ENCODE results near the gene OLFML2B.

Gene OLFML2B

DNA sequence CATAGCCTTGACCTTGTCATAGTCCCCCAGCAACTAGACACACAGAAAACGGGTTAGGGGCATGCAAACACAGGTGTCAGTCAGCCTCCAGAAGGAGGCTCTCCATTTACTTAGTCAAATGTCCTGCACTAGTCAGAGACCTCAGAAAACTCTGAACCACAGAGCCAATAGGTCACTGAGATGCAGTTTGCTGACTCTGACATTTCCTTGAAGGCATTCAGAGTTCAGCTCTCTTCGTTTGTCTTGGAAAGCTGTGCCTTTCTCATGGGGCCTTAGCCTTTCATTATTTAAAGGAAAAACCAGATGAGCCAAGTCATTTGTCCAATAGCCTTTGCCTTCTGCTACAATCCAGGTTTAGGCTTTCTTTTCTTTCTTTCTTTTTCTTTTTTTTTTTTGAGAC is 3.5 kb downstream of the OLFML2B start:
- H3K9me3 ChIP-seq (ENCODE audit: insufficient read depth, low read depth, low read length) = no peaks in the 10 kb centered on the region
- no peaks in the 10 kb centered on the region for H4K20me1 ChIP-seq (ENCODE audit: insufficient read depth, low read length, poor library complexity, severe bottlenecking)
- H3F3A ChIP-seq (ENCODE audit: low read depth) = no peaks in the 10 kb centered on the region
- H3K36me3 ChIP-seq (ENCODE audit: insufficient read depth, low read length) = no peaks in the 10 kb centered on the region
- no peaks in the 10 kb centered on the region for H3K4me1 ChIP-seq (ENCODE audit: insufficient read depth, low read length, poor library complexity, severe bottlenecking)
- H3K9ac ChIP-seq (ENCODE audit: low read depth, low read length, poor library complexity, severe bottlenecking) = no peak overlapping the region
- no peak overlapping the region for H3K4me3 ChIP-seq (ENCODE audit: low read length, poor library complexity, severe bottlenecking)
- no peaks in the 10 kb centered on the region for H3K27me3 ChIP-seq (ENCODE audit: insufficient read depth, low read length, poor library complexity, severe bottlenecking)
- no peak overlapping the region for H3K4me2 ChIP-seq (ENCODE audit: low read depth, low read length, poor library complexity, severe bottlenecking)
- TF ChIP-seq EZH2phosphoT487 (IDR thresholded peaks at IDR 0.05; ENCODE audit: borderline replicate concordance) = no peak
- TF ChIP-seq, protein P1, sequence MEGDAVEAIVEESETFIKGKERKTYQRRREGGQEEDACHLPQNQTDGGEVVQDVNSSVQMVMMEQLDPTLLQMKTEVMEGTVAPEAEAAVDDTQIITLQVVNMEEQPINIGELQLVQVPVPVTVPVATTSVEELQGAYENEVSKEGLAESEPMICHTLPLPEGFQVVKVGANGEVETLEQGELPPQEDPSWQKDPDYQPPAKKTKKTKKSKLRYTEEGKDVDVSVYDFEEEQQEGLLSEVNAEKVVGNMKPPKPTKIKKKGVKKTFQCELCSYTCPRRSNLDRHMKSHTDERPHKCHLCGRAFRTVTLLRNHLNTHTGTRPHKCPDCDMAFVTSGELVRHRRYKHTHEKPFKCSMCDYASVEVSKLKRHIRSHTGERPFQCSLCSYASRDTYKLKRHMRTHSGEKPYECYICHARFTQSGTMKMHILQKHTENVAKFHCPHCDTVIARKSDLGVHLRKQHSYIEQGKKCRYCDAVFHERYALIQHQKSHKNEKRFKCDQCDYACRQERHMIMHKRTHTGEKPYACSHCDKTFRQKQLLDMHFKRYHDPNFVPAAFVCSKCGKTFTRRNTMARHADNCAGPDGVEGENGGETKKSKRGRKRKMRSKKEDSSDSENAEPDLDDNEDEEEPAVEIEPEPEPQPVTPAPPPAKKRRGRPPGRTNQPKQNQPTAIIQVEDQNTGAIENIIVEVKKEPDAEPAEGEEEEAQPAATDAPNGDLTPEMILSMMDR (conservative IDR thresholded peaks at IDR 0.05; ENCODE audit: low read length) = no peak
- H3K79me2 ChIP-seq (ENCODE audit: insufficient read depth, low read length) = no peaks in the 10 kb centered on the region
- no peak overlapping the region for H2AFZ ChIP-seq (ENCODE audit: low read length)
- no peaks in the 10 kb centered on the region for H3K9me2 ChIP-seq (replicated peaks; ENCODE audit: low read depth, low read length)

DNA sequence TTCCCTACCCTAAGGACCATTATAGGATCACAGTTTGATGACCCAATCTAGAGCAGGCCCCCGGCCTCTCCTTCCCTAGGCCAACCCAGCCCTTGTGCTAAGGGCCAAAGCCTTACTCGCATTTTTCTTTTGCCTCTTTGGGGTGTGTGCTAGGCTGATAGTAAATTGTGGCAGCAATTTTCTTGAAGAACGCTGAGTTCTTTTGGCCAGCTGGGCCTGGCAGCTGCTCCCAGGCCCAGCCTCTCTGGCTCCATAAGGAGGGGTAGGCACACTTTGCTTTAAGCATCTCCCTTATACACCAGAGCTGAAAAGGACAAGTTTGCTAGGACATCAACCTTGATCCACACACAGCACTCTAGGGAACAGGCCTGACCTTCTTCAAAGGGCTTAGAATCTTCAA is 4.2 kb downstream of the OLFML2B start:
- H3K9me3 ChIP-seq (ENCODE audit: insufficient read depth, low read depth, low read length) = no peaks in the 10 kb centered on the region
- H3K4me3 ChIP-seq (ENCODE audit: low read length, poor library complexity, severe bottlenecking) = no peak overlapping the region
- no peaks in the 10 kb centered on the region for H4K20me1 ChIP-seq (ENCODE audit: insufficient read depth, low read length, poor library complexity, severe bottlenecking)
- H3K9ac ChIP-seq (ENCODE audit: low read depth, low read length, poor library complexity, severe bottlenecking) = no peak overlapping the region
- no peak overlapping the region for H2AFZ ChIP-seq (ENCODE audit: low read length)
- H3K36me3 ChIP-seq (ENCODE audit: insufficient read depth, low read length) = no peaks in the 10 kb centered on the region
- no peak for TF ChIP-seq EZH2phosphoT487 (IDR thresholded peaks at IDR 0.05; ENCODE audit: borderline replicate concordance)
- TF ChIP-seq, protein P1 (conservative IDR thresholded peaks at IDR 0.05; ENCODE audit: low read length) = no peak
- no peaks in the 10 kb centered on the region for H3K79me2 ChIP-seq (ENCODE audit: insufficient read depth, low read length)
- no peaks in the 10 kb centered on the region for H3K27me3 ChIP-seq (ENCODE audit: insufficient read depth, low read length, poor library complexity, severe bottlenecking)
- H3K4me1 ChIP-seq (ENCODE audit: insufficient read depth, low read length, poor library complexity, severe bottlenecking) = no peaks in the 10 kb centered on the region
- no peak overlapping the region for H3K4me2 ChIP-seq (ENCODE audit: low read depth, low read length, poor library complexity, severe bottlenecking)
- no peaks in the 10 kb centered on the region for H3F3A ChIP-seq (ENCODE audit: low read depth)
- H3K9me2 ChIP-seq (replicated peaks; ENCODE audit: low read depth, low read length) = no peaks in the 10 kb centered on the region

DNA sequence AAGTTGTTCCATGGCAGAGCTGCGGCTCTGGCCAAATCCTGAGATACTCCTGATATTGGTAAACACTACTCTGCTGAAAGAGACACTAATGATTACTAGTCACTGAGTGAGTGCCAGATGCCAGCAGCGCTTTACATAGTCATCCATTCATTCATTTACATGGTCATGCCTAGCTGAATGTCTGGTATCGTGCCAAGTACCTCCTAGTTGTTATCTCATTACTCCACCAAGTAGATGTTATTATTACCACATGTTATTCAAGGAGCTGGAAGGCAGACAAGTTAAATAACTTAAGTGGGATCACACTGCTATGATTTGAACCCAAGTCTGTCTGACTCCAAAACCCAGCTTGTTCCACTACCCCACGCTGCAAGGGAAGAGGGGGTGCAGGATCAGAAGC is 4.7 kb downstream of the OLFML2B start:
- H2AFZ ChIP-seq (ENCODE audit: low read length) = no peak overlapping the region
- no peaks in the 10 kb centered on the region for H3K36me3 ChIP-seq (ENCODE audit: insufficient read depth, low read length)
- H3K27me3 ChIP-seq (ENCODE audit: insufficient read depth, low read length, poor library complexity, severe bottlenecking) = no peaks in the 10 kb centered on the region
- no peak overlapping the region for H3K4me3 ChIP-seq (ENCODE audit: low read length, poor library complexity, severe bottlenecking)
- H3K9ac ChIP-seq (ENCODE audit: low read depth, low read length, poor library complexity, severe bottlenecking) = no peak overlapping the region
- H3K4me2 ChIP-seq (ENCODE audit: low read depth, low read length, poor library complexity, severe bottlenecking) = no peak overlapping the region
- TF ChIP-seq, protein P1 (conservative IDR thresholded peaks at IDR 0.05; ENCODE audit: low read length) = no peak
- no peak for TF ChIP-seq EZH2phosphoT487 (IDR thresholded peaks at IDR 0.05; ENCODE audit: borderline replicate concordance)
- no peaks in the 10 kb centered on the region for H3F3A ChIP-seq (ENCODE audit: low read depth)
- no peaks in the 10 kb centered on the region for H3K9me3 ChIP-seq (ENCODE audit: insufficient read depth, low read depth, low read length)
- no peaks in the 10 kb centered on the region for H3K4me1 ChIP-seq (ENCODE audit: insufficient read depth, low read length, poor library complexity, severe bottlenecking)
- H3K9me2 ChIP-seq (replicated peaks; ENCODE audit: low read depth, low read length) = no peaks in the 10 kb centered on the region
- H4K20me1 ChIP-seq (ENCODE audit: insufficient read depth, low read length, poor library complexity, severe bottlenecking) = no peaks in the 10 kb centered on the region
- no peaks in the 10 kb centered on the region for H3K79me2 ChIP-seq (ENCODE audit: insufficient read depth, low read length)

Data from Loucy (cell line).